Right hindlimb (tissue), 1 donor: Measurements from ENCODE around the gene MTCL3.
"Not testable (repeated sequence)": the region's sequence is repeated elsewhere in the genome, so short reads cannot be mapped to it uniquely, and the experiment has no call there.

Experiments used
- DNase-seq: peaks from one replicate; pipeline ENCODE4 v3.0.0-alpha.2; 2018

MTCL3 gene

GRCh38 chr6:127464881-127465459 is 54.2 kb downstream of the MTCL3 start:
- peak; percentile 75 for DNase-seq

- DNase-seq = peak; percentile 64
These were observed 54.8 kb downstream of the MTCL3 start for GRCh38 chr6:127464161-127464880.

GRCh38 chr6:127463056-127463455 is 56.1 kb downstream of the MTCL3 start:
- DNase-seq = no peak

- no peak for DNase-seq
These were observed 56.8 kb downstream of the MTCL3 start for GRCh38 chr6:127462376-127462775.

- DNase-seq = no peak
These were observed 58.7 kb downstream of the MTCL3 start for GRCh38 chr6:127460465-127460864.

GRCh38 chr6:127459231-127459641 is 59.9 kb downstream of the MTCL3 start, which contains the start of gene KIAA0408:
KIAA0408 (minus strand) TSS chr6:127459389; CDS start chr6:127453981, 5,408 bp downstream.
- peak; percentile 91 for DNase-seq

- DNase-seq = peak; percentile 76
These were observed 60.3 kb downstream of the MTCL3 start for GRCh38 chr6:127458817-127459216.

- no peak for DNase-seq
These were observed 60.9 kb downstream of the MTCL3 start for GRCh38 chr6:127458222-127458621.

- no peak for DNase-seq
These were observed 61.6 kb downstream of the MTCL3 start for GRCh38 chr6:127457456-127458064.

GRCh38 chr6:127456465-127456864 is 62.7 kb downstream of the MTCL3 start:
- peak; percentile 31 for DNase-seq

GRCh38 chr6:127453845-127454619 is 65.1 kb downstream of the MTCL3 start:
- DNase-seq = no peak

GRCh38 chr6:127452803-127453202 is 66.3 kb downstream of the MTCL3 start:
- no peak for DNase-seq

GRCh38 chr6:127451388-127451787 is 67.7 kb downstream of the MTCL3 start:
- DNase-seq = no peak

- DNase-seq = no peak
These were observed 71.4 kb downstream of the MTCL3 start for GRCh38 chr6:127447780-127448179.

GRCh38 chr6:127446356-127446755 is 72.8 kb downstream of the MTCL3 start:
- no peak for DNase-seq

- DNase-seq = no peak
These were observed 77.3 kb downstream of the MTCL3 start for GRCh38 chr6:127441881-127442280.

- no peak for DNase-seq
These were observed 79.4 kb downstream of the MTCL3 start for GRCh38 chr6:127439718-127440117.

GRCh38 chr6:127436578-127437110 is 82.5 kb downstream of the MTCL3 start:
- no peak for DNase-seq

GRCh38 chr6:127435626-127436220 is 83.4 kb downstream of the MTCL3 start:
- no peak for DNase-seq

- no peak for DNase-seq
These were observed 84.5 kb downstream of the MTCL3 start for GRCh38 chr6:127434651-127435050.

- not testable (repeated sequence) for DNase-seq
These were observed 90.6 kb downstream of the MTCL3 start for GRCh38 chr6:127428562-127428961.

- DNase-seq = no peak
These were observed 95.2 kb downstream of the MTCL3 start for GRCh38 chr6:127423921-127424320.
